SHP77 (cell line): ENCODE results near the gene DLG1.
"Not testable (repeated sequence)": the region's sequence is repeated elsewhere in the genome, so short reads cannot be mapped to it uniquely, and the experiment has no call there.

Source experiments
- DNase-seq, 2 experiments: peaks; one replicate each; lab custom pipeline; 2025; lab: John Stamatoyannopoulos, UW

DLG1 gene

GRCh38 chr3:197211698-197212097 is 86.7 kb downstream of the DLG1 start:
- DNase-seq, result not testable (repeated sequence)

GRCh38 chr3:197209366-197210260 is 88.8 kb downstream of the DLG1 start:
- no peak for DNase-seq

DNA sequence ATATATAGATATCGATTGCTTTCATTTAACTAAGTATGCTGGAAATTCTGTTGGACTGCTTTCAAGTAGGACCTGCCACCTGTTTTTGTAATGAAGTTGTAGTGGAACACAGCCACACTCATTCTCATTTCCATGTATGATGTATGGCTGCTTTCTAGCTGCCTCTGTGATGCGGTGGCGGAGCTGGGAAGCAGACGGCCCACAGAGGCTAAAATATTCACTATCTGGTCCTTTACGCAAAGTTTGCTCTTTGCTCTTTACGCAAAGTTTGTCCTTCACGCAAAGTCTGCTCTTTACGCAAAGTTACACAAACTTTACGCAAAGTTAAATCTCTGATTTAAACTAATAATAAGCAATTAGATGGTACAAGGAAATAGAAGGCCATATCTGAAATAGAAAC is 91.5 kb downstream of the DLG1 start:
- DNase-seq, result no peak

DNA sequence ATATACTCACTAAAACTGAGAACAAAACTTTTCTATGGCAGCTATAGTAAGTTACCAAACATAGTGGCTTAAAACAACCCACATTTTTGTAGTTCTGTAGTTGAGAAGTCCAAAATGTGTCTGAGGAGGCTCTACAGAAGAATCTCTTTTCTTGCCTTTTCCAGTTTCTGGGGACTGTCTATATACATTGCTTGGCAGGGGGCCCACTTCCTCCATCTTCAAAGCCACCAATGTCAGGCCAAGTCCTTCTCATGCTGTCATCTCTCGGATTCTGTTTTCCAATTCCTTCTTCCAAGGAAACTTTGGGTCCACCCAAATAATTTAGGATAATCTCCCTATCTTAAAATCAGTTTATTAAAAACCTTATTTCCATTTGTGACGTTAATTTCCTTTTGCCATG is 92.7 kb downstream of the DLG1 start:
- no peak for DNase-seq

DNA sequence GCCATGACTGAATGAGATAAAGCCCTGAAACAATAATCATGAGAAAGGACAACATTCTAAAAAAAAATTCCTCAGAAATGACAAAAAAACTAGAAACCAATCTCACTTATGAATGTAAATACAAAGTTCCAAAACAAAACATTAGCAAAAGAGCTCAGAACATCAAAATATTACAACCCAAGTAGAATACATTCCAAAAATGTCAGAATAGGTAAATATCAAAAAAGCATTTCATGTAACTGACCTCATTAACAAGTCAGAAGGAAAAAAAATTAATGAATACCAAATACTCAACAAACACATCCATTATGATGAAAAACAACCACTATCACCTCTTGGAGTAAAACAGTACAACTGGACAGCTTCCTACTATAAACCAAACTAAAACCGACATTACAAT is 93.1 kb downstream of the DLG1 start:
- DNase-seq, result no peak

- DNase-seq, result no peak
Measured at GRCh38 chr3:197204736-197205135, 93.7 kb downstream of the DLG1 start.

- DNase-seq, result no peak
Measured at GRCh38 chr3:197203714-197204146, 94.7 kb downstream of the DLG1 start.

GRCh38 chr3:197202694-197203093 is 95.7 kb downstream of the DLG1 start:
- DNase-seq, result no peak

DNA sequence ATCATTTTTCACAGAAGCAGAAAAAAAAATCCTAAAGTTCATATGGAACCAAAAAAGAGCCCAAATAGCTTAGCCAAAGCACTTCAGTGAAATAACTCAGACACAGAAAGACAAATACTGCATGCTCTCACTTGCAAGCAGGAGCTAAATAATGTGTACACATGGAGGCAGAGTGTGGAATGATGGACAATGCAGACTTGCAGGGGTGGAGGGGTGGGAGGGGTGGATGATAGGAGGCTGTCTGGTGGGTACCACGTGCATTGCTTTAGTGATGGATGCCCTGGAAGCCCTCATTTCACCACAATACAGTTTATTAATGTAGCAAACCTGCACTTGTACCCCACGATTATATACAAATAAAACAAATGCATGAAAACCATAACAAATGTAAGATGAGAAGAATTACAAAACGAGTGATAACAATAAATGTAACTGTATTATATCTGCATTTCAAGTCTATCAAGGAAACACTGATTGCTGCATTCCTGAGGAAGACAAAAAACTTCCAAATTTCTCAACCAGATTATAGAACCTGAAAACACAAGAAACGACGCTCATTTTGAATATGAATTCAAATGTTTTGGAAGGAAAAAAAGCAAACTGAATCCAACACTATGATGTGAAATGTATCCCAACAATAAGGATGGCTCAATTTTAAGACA is 96.5 kb downstream of the DLG1 start:
- DNase-seq, result no peak

DNA sequence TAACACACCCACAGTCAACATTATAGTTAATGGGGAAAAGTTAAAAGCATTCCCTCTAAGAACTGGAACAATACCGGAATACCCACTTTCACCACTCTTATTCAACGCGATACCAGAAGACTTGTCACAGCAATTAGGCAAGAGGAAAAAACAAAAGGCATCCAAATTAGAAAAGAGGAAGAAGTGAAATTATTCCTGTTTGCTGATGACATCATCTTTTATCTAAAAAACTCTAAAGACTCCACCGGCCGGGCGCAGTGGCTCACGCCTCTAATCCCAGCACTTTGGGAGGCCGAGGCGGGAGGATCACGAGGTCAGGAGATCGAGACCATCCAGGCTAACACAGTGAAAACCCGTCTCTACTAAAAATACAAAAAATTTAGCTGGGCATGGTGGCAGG is 97.6 kb downstream of the DLG1 start:
- not testable (repeated sequence) for DNase-seq

DNA sequence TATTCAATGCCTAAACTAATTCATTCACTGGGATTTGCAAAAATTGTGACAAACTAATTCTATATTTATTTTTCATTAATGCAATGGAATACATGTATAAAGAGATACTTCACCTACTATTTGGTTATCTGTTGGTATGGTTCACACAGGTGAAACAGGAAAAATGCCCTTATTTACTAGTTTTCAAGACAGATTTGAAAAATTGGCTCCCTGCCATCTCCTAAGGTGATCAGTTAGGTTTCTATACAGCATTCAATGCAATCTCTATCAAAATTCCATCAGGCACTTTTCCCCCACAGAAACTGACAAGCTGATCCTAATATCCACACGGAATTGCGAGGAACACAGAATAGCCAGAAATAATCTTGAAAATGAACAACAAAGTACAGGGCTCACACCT is 101.1 kb downstream of the DLG1 start:
- no peak for DNase-seq

DNA sequence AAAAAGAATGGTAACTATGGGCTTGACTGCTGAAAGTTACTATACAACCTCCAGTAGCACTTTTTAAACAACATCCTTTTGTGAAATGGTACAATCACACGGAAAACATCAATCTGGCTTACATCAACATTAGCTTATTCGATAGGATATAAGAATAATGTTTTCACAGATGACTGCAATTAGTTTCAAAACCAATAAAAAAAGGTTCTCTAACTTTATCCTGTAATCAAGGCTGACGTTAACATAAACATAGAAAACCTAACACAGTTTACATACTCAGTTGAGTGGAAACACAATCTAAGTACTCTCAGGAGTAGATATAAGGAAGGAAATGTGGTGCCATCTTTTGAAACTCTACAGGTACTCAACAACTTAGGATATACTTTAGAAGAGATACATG is 102.2 kb downstream of the DLG1 start:
- no peak for DNase-seq

DNA sequence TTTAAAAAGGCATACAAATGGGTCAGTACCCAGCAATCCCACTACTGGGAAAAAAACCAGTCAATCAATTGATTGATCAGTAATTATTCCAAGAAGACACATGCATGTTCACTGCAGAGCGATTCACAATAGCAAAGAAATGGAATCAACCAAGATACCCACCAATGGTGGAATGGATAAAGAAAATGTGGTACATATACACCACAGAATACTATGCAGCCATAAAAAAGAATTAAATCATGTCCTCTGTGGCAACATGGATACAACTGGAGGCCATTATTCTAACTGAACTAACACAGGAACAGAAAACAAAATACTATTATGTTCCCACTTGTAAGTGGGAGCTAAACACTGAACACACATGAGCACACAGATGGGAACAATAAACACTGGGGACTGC is 103.1 kb downstream of the DLG1 start:
- DNase-seq, result no peak

DNA sequence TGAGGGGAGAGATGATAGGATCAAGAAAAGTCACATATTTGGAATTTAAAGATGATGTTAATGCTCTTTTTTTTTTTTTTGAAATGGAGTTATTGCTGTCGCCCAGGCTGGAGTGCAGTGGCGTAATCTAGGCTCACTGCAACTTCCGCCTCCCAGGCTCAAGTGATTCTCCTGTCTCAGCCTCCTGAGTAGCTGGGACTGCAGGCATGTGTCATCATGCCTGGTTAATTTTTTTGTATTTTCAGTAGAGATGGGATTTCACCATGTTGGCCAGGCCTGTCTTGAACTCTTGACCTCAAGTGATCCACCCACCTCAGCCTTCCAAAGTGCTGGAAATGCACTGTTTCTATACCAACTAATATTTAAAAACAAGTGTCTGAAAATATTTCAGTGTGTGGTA is 104.7 kb downstream of the DLG1 start:
- not testable (repeated sequence) for DNase-seq

DNA sequence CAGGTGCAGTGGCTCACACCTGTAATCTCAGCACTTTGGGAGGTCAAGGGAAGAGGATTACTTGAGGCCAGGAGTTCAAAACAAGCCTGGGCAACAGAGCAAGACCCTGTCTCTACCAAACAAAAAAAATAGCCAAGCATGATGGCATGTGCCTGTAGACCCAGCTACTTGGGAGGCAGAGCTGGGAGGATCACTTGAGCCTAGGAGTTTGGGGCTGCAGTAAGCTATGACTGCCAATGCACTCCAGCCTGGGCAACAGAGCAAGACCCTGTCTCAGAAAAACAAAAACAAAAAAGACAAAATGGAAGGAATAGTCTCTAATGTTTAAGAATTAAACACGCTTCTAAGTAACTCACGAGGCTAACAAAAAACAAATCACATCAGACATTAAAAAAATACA is 106.5 kb downstream of the DLG1 start:
- DNase-seq, result no peak

- no peak for DNase-seq
Measured at GRCh38 chr3:197189623-197190022, 108.8 kb downstream of the DLG1 start.

DNA sequence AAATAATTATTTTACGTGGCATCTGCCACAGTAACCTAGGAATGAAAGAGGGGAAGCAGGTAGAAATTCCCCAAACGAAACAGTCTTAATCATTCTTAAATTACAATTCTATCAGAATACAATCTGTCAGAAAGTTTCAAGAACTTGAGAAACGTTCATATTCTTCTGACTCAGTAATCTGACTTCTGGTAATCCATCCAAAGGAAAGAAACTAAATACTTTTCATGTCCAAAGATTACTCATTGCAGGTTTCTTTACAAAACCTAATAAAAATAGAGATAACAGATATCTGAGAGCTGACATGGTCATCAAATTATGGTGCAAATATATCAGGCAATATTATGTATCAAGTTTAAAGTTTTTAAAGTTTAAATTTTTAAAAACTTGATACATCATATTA is 109.4 kb downstream of the DLG1 start:
- no peak for DNase-seq

DNA sequence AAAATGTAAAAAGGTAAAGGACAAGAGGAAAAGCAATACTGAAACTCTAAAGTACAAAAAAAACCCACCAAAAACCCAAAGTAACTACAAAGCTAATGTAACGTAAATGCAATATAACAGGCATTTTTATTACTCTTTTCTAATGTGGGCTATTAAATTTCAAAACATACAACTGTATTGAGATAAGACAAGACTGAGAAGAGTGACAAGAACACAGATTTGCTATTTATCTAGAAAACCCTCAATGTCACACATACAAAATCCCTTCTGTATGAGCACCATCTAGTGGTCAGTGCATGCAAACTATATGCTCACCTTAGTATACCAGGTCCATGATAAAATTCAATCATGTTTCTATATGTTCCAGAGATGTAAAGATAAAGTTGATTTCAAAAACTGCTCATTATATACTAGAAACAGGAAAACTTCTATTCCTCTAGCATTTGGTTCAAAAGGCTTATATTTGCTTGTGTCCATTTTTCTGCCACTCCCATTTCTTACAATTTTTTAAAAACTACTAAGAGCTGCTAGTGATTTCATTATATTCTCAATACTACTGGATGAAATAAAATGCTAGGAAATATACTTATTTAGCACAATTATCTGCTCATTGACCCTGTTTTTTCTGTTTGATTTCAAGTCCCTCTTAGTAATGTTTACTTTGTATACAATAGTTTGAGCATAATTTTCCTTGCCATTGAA is 111.4 kb downstream of the DLG1 start:
- DNase-seq, result peak; percentile 20 to 37

- no peak for DNase-seq
Measured at GRCh38 chr3:197183582-197183981, 114.8 kb downstream of the DLG1 start.

DNA sequence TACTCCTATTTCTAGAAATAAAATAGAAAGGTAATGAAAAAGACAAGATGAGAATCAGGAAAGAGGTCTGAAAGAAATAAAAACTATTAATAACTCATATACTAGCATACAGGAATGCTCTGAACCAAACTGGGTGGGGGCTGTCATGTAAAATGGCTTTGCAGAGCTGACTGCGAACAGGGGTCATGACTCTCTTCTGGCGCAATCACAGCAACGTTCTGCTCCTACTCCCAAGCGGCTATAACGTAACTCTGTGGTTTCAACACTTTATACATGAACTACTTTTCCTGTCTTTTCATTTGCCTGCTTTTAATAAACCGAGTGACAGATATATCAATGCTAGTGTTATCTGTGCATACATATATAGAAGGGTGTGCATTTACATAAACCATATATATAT is 116.7 kb downstream of the DLG1 start:
- DNase-seq, result no peak

DNA sequence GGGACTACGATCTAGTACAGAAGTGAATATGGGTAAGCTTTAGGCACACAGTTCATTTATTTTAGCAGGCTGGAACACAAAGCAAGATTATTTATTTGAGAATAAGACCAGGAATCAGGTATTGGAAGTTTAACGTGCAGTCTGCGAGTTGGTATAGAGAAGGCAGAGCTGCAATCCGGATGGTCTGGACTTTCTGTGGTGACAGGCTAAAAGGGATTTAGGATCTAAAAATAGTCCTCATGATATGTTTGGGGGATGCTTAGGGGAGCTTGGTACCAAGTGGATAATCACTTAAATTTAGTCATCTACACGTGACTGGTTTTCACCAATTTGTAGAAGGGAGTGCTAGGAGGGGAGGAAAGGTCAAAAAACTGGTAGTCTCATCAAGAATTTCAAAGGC is 119.4 kb downstream of the DLG1 start:
- no peak for DNase-seq

DNA sequence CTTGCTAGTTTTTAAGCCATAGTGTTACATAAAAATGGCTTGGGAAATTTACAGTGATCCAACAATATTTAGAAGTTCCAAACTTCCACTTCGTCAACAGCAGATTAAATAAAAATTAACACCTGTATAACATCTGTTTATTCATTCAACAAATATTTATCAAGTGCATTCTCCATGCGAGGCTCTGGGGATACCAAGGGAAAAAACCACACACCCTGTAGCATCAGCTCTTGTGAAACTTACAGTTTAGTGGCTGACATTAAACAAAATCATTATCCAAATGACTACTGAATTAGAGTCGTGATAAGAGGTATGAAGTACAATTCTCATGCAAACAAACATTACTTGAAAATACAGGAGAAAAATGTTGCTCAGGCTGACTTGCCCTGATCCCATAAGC is 122.9 kb downstream of the DLG1 start:
- no peak for DNase-seq

GRCh38 chr3:197174927-197175326 is 123.5 kb downstream of the DLG1 start:
- no peak for DNase-seq
